Measurements from ENCODE around the gene TRMO.
A peak's percentile ranks its signal among the peaks of the same experiment; 100 is the strongest.
"Not testable (repeated sequence)": the region's sequence is repeated elsewhere in the genome, so short reads cannot be mapped to it uniquely, and the experiment has no call there.

Gene TRMO

GRCh38 chr9:97962575-97962974, 40.3 kb upstream of the TRMO start:
- no peak for DNase-seq (ENCODE audit: low read depth)
- no peak overlapping the region for H3K4me3 ChIP-seq (ENCODE audit: control insufficient read depth, low read depth, low read length)
- TF ChIP-seq CTCF (conservative IDR thresholded peaks at IDR 0.05; ENCODE audit: control insufficient read depth, insufficient read depth, low read depth, low read length): no peak

GRCh38 chr9:97962136-97962535, 39.8 kb upstream of the TRMO start:
- no peak for DNase-seq (ENCODE audit: low read depth)
- H3K4me3 ChIP-seq (ENCODE audit: control insufficient read depth, low read depth, low read length): no peak overlapping the region
- TF ChIP-seq CTCF (conservative IDR thresholded peaks at IDR 0.05; ENCODE audit: control insufficient read depth, insufficient read depth, low read depth, low read length): no peak

GRCh38 chr9:97961361-97961760, 39.1 kb upstream of the TRMO start:
- no peak for DNase-seq (ENCODE audit: low read depth)
- H3K4me3 ChIP-seq (ENCODE audit: control insufficient read depth, low read depth, low read length): no peak overlapping the region
- no peak for TF ChIP-seq CTCF (conservative IDR thresholded peaks at IDR 0.05; ENCODE audit: control insufficient read depth, insufficient read depth, low read depth, low read length)

GRCh38 chr9:97960678-97961328, 38.5 kb upstream of the TRMO start:
- DNase-seq (ENCODE audit: low read depth); H3K4me3 ChIP-seq (ENCODE audit: control insufficient read depth, low read depth, low read length): not testable (repeated sequence)

- no peak for TF ChIP-seq CTCF (conservative IDR thresholded peaks at IDR 0.05; ENCODE audit: control insufficient read depth, insufficient read depth, low read depth, low read length)
- DNase-seq (ENCODE audit: low read depth): no peak
- no peak overlapping the region for H3K4me3 ChIP-seq (ENCODE audit: control insufficient read depth, low read depth, low read length)
Observed at GRCh38 chr9:97959585-97959984, 37.3 kb upstream of the TRMO start.

- DNase-seq (ENCODE audit: low read depth): peak; percentile 71
- no peak overlapping the region for H3K4me3 ChIP-seq (ENCODE audit: control insufficient read depth, low read depth, low read length)
- no peak for TF ChIP-seq CTCF (conservative IDR thresholded peaks at IDR 0.05; ENCODE audit: control insufficient read depth, insufficient read depth, low read depth, low read length)
Observed at GRCh38 chr9:97958812-97959511, 36.7 kb upstream of the TRMO start.

GRCh38 chr9:97956331-97956730, 34.0 kb upstream of the TRMO start:
- no peak overlapping the region for H3K4me3 ChIP-seq (ENCODE audit: control insufficient read depth, low read depth, low read length)
- no peak for TF ChIP-seq CTCF (conservative IDR thresholded peaks at IDR 0.05; ENCODE audit: control insufficient read depth, insufficient read depth, low read depth, low read length)
- no peak for DNase-seq (ENCODE audit: low read depth)
